ENCODE results near the gene SMTNL1.
A peak's percentile ranks its signal among the peaks of the same experiment; 100 is the strongest.

Gene SMTNL1

GRCh38 chr11:57546451-57546850 lies 9.1 kb downstream of the SMTNL1 start:
- DNase-seq (ENCODE audit: low spot score) = no peak

GRCh38 chr11:57546869-57547475 lies 9.6 kb downstream of the SMTNL1 start:
- no peak for DNase-seq (ENCODE audit: low spot score)

- DNase-seq (ENCODE audit: low spot score) = no peak
Measured at GRCh38 chr11:57547854-57548377, 10.5 kb downstream of the SMTNL1 start.

- DNase-seq (ENCODE audit: low spot score) = no peak
Measured at GRCh38 chr11:57549983-57550382, 12.6 kb downstream of the SMTNL1 start.

- no peak for DNase-seq (ENCODE audit: low spot score)
Measured at GRCh38 chr11:57551941-57552340, 14.5 kb downstream of the SMTNL1 start.

GRCh38 chr11:57552479-57552878 lies 15.1 kb downstream of the SMTNL1 start:
- no peak for DNase-seq (ENCODE audit: low spot score)

- no peak for DNase-seq (ENCODE audit: low spot score)
Measured at GRCh38 chr11:57555393-57555792, 18.0 kb downstream of the SMTNL1 start.

GRCh38 chr11:57556041-57556440 lies 18.6 kb downstream of the SMTNL1 start:
- no peak for DNase-seq (ENCODE audit: low spot score)

- DNase-seq (ENCODE audit: low spot score) = no peak
Measured at GRCh38 chr11:57560146-57560545, 22.8 kb downstream of the SMTNL1 start.

GRCh38 chr11:57562596-57562995 lies 25.2 kb downstream of the SMTNL1 start:
- DNase-seq (ENCODE audit: low spot score) = no peak

GRCh38 chr11:57566005-57566904 lies 28.9 kb downstream of the SMTNL1 start:
- peak; percentile 43 for DNase-seq (ENCODE audit: low spot score)

GRCh38 chr11:57566905-57567514 lies 29.6 kb downstream of the SMTNL1 start:
- no peak for DNase-seq (ENCODE audit: low spot score)

- peak; percentile 50 for DNase-seq (ENCODE audit: low spot score)
Measured at GRCh38 chr11:57567515-57568329, 30.3 kb downstream of the SMTNL1 start, which contains the start of gene UBE2L6. Gene UBE2L6, minus strand, starts transcription at chr11:57567672. Its CDS starts 61 bp downstream, at chr11:57567611.

GRCh38 chr11:57568330-57568766 lies 31.0 kb downstream of the SMTNL1 start:
- DNase-seq (ENCODE audit: low spot score) = peak; percentile 81

GRCh38 chr11:57571606-57572005 lies 34.2 kb downstream of the SMTNL1 start:
- no peak for DNase-seq (ENCODE audit: low spot score)

GRCh38 chr11:57574061-57574460 lies 36.7 kb downstream of the SMTNL1 start:
- no peak for DNase-seq (ENCODE audit: low spot score)

GRCh38 chr11:57584341-57584740 lies 46.9 kb downstream of the SMTNL1 start:
- DNase-seq (ENCODE audit: low spot score) = no peak

GRCh38 chr11:57585301-57585700 lies 47.9 kb downstream of the SMTNL1 start:
- no peak for DNase-seq (ENCODE audit: low spot score)

- DNase-seq (ENCODE audit: low spot score) = no peak
Measured at GRCh38 chr11:57586711-57587245, 49.4 kb downstream of the SMTNL1 start.

- DNase-seq (ENCODE audit: low spot score) = no peak
Measured at GRCh38 chr11:57588046-57588710, 50.8 kb downstream of the SMTNL1 start.

Data from LoVo (cell line).